Measurements from ENCODE around the gene SLC51A. TPM values are rescaled to one million over a fixed set of nuclear protein-coding genes. Genes with fewer than 3 reads are reported as not detected.
"Not testable (repeated sequence)": the region's sequence is repeated elsewhere in the genome, so short reads cannot be mapped to it uniquely, and the experiment has no call there.

The SLC51A gene
- total and polyA plus RNA-seq, 9 of the 15 experiments (the other 6 are each of a cell fraction or from before 2014, with no cell fraction given), result 0.35 to 0.38 TPM; not detected in 7

DNA sequence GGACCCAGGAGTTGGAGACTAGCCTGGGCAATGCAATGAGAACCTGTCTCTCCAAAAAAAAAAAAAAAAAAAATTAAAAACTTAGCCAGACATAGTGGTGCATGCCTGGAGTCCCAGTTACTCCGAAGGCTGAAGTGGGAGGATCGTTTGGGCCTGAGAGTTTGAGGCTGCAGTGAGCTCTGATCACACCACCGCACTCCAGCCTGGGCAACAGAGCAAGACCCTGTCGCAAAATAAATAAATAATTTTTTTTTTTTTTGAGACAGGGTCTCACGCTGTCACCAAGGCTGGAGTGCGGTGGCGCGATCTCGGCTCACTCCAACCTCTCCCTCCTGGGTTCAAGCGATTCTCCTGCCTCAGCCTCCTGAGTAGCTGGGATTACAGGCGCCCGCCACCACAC is 46.0 kb upstream of the SLC51A start:
- H3K9ac ChIP-seq (ENCODE audit: insufficient read depth in 1 of 2, low read depth in 2 of 2, low read length in 2 of 2); H3K4me2 ChIP-seq (ENCODE audit: insufficient read depth, low read length); in situ Hi-C loops (cut with MboI); FAIRE-seq; intact Hi-C loops (cut with micrococcal nuclease); H3K79me2 ChIP-seq (ENCODE audit: control insufficient read depth, insufficient read depth, low read length); H3K27ac ChIP-seq (ENCODE audit: extremely low read depth, low read depth, low read length); ATAC-seq; DNase-seq (ENCODE audit: extremely low read depth in 1 of 4, low spot score in 3 of 4); H3K4me3 ChIP-seq; CTCF ChIA-PET (ENCODE audit: low intra/inter-chr PET ratio); H3K36me3 ChIP-seq (ENCODE audit: control insufficient read depth, insufficient read depth, low read length); BruUV-seq (replicated peaks); H4K20me1 ChIP-seq (replicated peaks; ENCODE audit: control insufficient read depth, insufficient read depth, low read length); H3K9me1 ChIP-seq (ENCODE audit: control insufficient read depth, insufficient read depth, low read length); H2AFZ ChIP-seq (ENCODE audit: low read depth, low read length); H3K27me3 ChIP-seq (ENCODE audit: control insufficient read depth in 2 of 2, insufficient read depth in 2 of 2, low read length in 2 of 2); H3K9me3 ChIP-seq (replicated peaks; ENCODE audit: control insufficient read depth, insufficient read depth, low read depth, low read length): not testable (repeated sequence)
- peaks cover 0 to 16% of the 10 kb centered on the region in 2 experiments; a peak in 3 of 5 replicates for H3K4me1 ChIP-seq (replicated peaks in 1 of 2; ENCODE audit: control insufficient read depth in 2 of 2, insufficient read depth in 2 of 2, low read length in 2 of 2)
- 91% methylated on average over 8 of the region's 12 CpGs for WGBS (ENCODE audit: insufficient coverage, low coverage, missing lambda C conversion rate)
- TF ChIP-seq RBM25 (IDR thresholded peaks at IDR 0.05; ENCODE audit: low read depth, low read length, severe bottlenecking) (peak; percentile 38), ZNF121 (CRISPR knock-in tag; conservative IDR thresholded peaks at IDR 0.05) (peak; percentile 94)
- POLR2A ChIA-PET, result interaction anchor here (0.9 kb wide), 1 partner anchor 24 kb away, joined by 3 read pairs; no protein-coding TSS in a partner anchor

GRCh38 chr3:196174652-196175051 is 41.7 kb upstream of the SLC51A start:
- ChIA-PET CTCF (ENCODE audit: low intra/inter-chr PET ratio) (no interaction called here), POLR2A (interaction anchor here (0.6 to 1.8 kb wide), 2 partner anchors 18 to 681 kb away, joined by 3 to 4 read pairs; no protein-coding TSS in a partner anchor)
- Histone ChIP-seq H3K9me1 (ENCODE audit: control insufficient read depth, insufficient read depth, low read length) (no peaks in the 10 kb centered on the region), H3K36me3 (ENCODE audit: control insufficient read depth, insufficient read depth, low read length) (no peaks in the 10 kb centered on the region), H3K79me2 (ENCODE audit: control insufficient read depth, insufficient read depth, low read length) (no peaks in the 10 kb centered on the region), H3K9me3 (replicated peaks; ENCODE audit: control insufficient read depth, insufficient read depth, low read depth, low read length) (no peaks in the 10 kb centered on the region), H3K4me2 (ENCODE audit: insufficient read depth, low read length) (no peak overlapping the region), H4K20me1 (replicated peaks; ENCODE audit: control insufficient read depth, insufficient read depth, low read length) (no peaks in the 10 kb centered on the region), H3K9ac (ENCODE audit: insufficient read depth in 1 of 2, low read depth in 2 of 2, low read length in 2 of 2) (peak overlapping the region in 1 of 2 experiments; percentile 6; a peak in 1 of 4 replicates), H2AFZ (ENCODE audit: low read depth, low read length) (no peak overlapping the region), H3K4me3 (no peak overlapping the region), H3K27me3 (ENCODE audit: control insufficient read depth in 2 of 2, insufficient read depth in 2 of 2, low read length in 2 of 2) (no peaks in the 10 kb centered on the region), H3K4me1 (replicated peaks in 1 of 2; ENCODE audit: control insufficient read depth in 2 of 2, insufficient read depth in 2 of 2, low read length in 2 of 2) (peaks cover 23 to 36% of the 10 kb centered on the region in 2 experiments; a peak in 4 of 5 replicates), H3K27ac (ENCODE audit: extremely low read depth, low read depth, low read length) (no peak overlapping the region)
- in situ Hi-C loops (cut with MboI), result no loop called here
- DNase-seq (ENCODE audit: extremely low read depth in 1 of 4, low spot score in 3 of 4) (no peak), ATAC-seq (no peak), FAIRE-seq (no peak)
- BruUV-seq (replicated peaks), result no TSS peak
- TF ChIP-seq CREB1 (IDR thresholded peaks at IDR 0.05) (no peak), CREB1 (CRISPR knock-in tag; IDR thresholded peaks at IDR 0.05) (no peak), NR2F6 (CRISPR knock-in tag; IDR thresholded peaks at IDR 0.05) (no peak), RBM14 (IDR thresholded peaks at IDR 0.05; ENCODE audit: borderline replicate concordance, insufficient read depth, low read depth, low read length) (no peak), PHTF2 (CRISPR knock-in tag; IDR thresholded peaks at IDR 0.05) (no peak), BCOR (IDR thresholded peaks at IDR 0.05) (no peak), CHCHD3 (CRISPR knock-in tag; IDR thresholded peaks at IDR 0.05) (no peak), ZC3H8 (IDR thresholded peaks at IDR 0.05) (no peak)
- 75% methylated on average over 3 of the region's 3 CpGs for WGBS (ENCODE audit: insufficient coverage, low coverage, missing lambda C conversion rate)
- intact Hi-C loops (cut with micrococcal nuclease), result no loop called here

Measured in K562 (cell line).